Breast epithelium (tissue), 4 donors: ENCODE measurements around the gene PARD3B. TPM values are rescaled to one million over a fixed set of nuclear protein-coding genes. Genes with fewer than 3 reads are reported as not detected.

Source experiments
- DNase-seq, 2 donors: peaks; one replicate each; pipeline ENCODE4 v3.0.0-alpha.2; 2019; ENCODE audit warnings: low spot score in 2 of 2
- H3K27ac ChIP-seq, 2 donors: fragments of 200-600 bp; sonication (generic) in 1 of 2; one replicate each; pipeline ENCODE4 v1.5.1; 2016 to 2019; ENCODE audit warnings: mild to moderate bottlenecking in 1 of 2
- H3K27me3 ChIP-seq, 2 donors: fragments of 200-600 bp; sonication (generic) in 1 of 2; one replicate each; pipeline versions ENCODE4 v1.5.1 to v1.6.0; 2017 to 2019; ENCODE audit warnings: control low read depth in 1 of 2, mild to moderate bottlenecking in 1 of 2
- H3K36me3 ChIP-seq: fragments of 200-600 bp; one replicate; pipeline ENCODE4 v1.5.1; 2019
- H3K4me1 ChIP-seq, 2 donors: fragments of 200-600 bp; sonication (generic); one replicate each; pipeline ENCODE4 v1.5.1; 2016 to 2019; ENCODE audit warnings: control low read depth in 1 of 2
- H3K4me3 ChIP-seq, 3 donors: fragments of 200-600 bp; sonication (generic); 1 replicate in 2 of 3; 2 replicates in 1 of 3; pipeline ENCODE4 v1.5.1; 2016 to 2019; ENCODE audit warnings: mild to moderate bottlenecking in 3 of 3, moderate library complexity in 2 of 3
- H3K9me3 ChIP-seq, 2 donors: fragments of 200-600 bp; sonication (generic) in 1 of 2; one replicate each; pipeline ENCODE4 v1.5.1; 2016 to 2019; ENCODE audit warnings: control low read depth in 1 of 2
- POLR2A ChIP-seq: fragments of 450-650 bp; IDR thresholded peaks from one replicate; pipeline ENCODE4 v1.6.1; 2016; ENCODE audit warnings: antibody characterized with exemption, mild to moderate bottlenecking, moderate library complexity
- POLR2AphosphoS5 ChIP-seq, 3 donors: sonication (generic); formaldehyde crosslinking; IDR thresholded peaks; one replicate each; pipeline ENCODE4 v1.6.1; 2017; ENCODE audit warnings: antibody characterized with exemption in 3 of 3
- intact Hi-C: fragments of 100-400 bp; cut with DNase I; formaldehyde crosslinking; loops from one replicate; pipeline ENCODE4 v1.15.1; 2023; ENCODE audit warnings: low total_unique reads
- total RNA-seq, 3 donors: library from RNA; depleted of rRNA; stranded (reverse); fragments of >200 nt; gene quantifications; one replicate each; pipeline ENCODE4 v1.1.0, GENCODE V29; 2016
- TF ChIP-seq, protein P1 (sequence below), 3 donors: fragments of 450-650 bp; IDR thresholded peaks; one replicate each; pipeline ENCODE4 v1.5.1; 2016 to 2017; ENCODE audit warnings: antibody characterized with exemption in 3 of 3, mild to moderate bottlenecking in 3 of 3, moderate library complexity in 3 of 3

Gene PARD3B
- total RNA-seq, 3 donors from 2014 or later = 24.6 to 66.2 (median 25.9) TPM

DNA sequence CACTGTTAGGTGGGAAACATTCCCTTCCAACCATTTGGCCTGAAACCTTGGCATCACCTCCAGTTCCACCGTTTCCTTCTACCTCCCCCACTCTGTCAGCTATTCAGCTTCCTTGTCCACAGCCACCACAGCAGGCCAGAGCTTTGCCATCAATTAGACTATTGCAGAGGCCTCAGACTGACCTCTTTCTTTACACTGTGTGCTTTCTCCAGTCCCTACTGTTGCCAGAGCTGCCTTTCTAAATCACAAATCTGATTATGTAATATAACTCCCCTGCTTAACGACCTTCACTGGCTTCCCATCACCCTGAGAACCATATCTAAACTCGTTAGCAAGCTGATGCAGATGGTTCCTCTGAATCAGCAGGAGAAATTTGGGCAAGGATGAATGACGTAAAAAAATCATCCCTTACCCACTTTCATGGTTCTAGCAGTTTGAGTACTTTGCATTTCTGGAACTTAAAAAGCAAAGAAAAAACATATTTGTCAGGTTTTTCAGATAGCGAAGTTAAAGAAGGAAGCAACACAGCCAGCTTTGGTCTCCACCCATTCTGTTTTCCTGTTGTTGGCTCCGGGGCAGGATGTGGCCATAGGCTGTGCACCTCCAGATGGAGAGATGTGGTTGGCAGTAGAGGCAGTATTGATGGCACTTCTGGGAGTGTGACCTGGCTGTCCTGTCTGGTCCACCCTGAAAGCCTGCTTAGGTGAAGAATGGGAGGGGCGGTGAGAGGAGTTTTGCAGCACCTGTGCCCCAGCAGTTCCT is 422.1 kb downstream of the PARD3B start:
- intact Hi-C loops = no loop called here
- no peak overlapping the region for H3K27ac ChIP-seq
- TF ChIP-seq, protein P1, sequence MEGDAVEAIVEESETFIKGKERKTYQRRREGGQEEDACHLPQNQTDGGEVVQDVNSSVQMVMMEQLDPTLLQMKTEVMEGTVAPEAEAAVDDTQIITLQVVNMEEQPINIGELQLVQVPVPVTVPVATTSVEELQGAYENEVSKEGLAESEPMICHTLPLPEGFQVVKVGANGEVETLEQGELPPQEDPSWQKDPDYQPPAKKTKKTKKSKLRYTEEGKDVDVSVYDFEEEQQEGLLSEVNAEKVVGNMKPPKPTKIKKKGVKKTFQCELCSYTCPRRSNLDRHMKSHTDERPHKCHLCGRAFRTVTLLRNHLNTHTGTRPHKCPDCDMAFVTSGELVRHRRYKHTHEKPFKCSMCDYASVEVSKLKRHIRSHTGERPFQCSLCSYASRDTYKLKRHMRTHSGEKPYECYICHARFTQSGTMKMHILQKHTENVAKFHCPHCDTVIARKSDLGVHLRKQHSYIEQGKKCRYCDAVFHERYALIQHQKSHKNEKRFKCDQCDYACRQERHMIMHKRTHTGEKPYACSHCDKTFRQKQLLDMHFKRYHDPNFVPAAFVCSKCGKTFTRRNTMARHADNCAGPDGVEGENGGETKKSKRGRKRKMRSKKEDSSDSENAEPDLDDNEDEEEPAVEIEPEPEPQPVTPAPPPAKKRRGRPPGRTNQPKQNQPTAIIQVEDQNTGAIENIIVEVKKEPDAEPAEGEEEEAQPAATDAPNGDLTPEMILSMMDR (IDR thresholded peaks at IDR 0.05) = no peak
- TF ChIP-seq POLR2AphosphoS5 (IDR thresholded peaks at IDR 0.05) (no peak), POLR2A (no peak)
- H3K36me3 ChIP-seq = no peaks in the 10 kb centered on the region
- H3K9me3 ChIP-seq = no peaks in the 10 kb centered on the region
- no peak overlapping the region for H3K4me3 ChIP-seq
- no peaks in the 10 kb centered on the region for H3K27me3 ChIP-seq
- DNase-seq = no peak
- no peaks in the 10 kb centered on the region for H3K4me1 ChIP-seq

DNA sequence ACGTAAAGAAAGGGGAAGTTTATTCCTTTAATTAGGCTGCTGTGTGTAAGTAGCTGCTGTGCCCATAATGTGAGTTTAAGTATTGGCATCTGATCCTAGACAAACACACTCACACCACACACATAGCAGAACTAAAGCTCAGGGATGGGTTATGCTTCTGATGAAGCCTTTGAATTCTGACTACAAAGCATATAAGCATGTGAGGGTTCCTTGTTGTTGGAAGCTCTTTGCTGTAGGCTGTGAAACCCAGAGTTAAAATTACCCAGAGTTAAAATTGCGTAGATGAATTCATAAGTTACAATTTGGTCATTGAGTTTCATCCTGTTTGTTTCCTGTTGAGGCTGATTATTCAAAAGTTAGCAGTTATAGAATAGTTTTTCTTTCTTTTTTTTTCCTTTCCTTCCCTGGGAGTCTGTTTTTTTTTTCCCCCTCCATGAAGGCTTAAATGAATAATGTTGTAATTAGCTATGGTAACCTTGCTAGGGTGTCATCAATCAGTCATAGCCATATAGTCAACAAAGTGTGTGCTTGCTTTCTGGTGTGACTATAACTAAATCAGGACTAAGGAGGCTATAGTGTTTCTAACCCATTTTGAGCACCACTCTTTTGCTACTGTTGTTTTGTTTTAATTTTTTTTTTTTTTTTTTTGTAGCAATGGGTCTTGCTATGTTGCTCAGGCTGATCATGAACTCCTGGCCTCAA is 426.1 kb downstream of the PARD3B start:
- Histone ChIP-seq H3K4me3 (no peak overlapping the region), H3K27me3 (no peaks in the 10 kb centered on the region), H3K27ac (no peak overlapping the region), H3K9me3 (no peaks in the 10 kb centered on the region), H3K36me3 (no peaks in the 10 kb centered on the region), H3K4me1 (no peaks in the 10 kb centered on the region)
- TF ChIP-seq POLR2AphosphoS5 (IDR thresholded peaks at IDR 0.05) (no peak), POLR2A (no peak)
- TF ChIP-seq, protein P1 (IDR thresholded peaks at IDR 0.05) = no peak
- intact Hi-C loops = loop anchor here (10.0 kb wide), 1 partner anchor 877 kb away; no protein-coding TSS in a partner anchor
- DNase-seq = no peak

GRCh38 chr2:204972161-204972560 is 426.9 kb downstream of the PARD3B start:
- H3K36me3 ChIP-seq = no peaks in the 10 kb centered on the region
- no peak overlapping the region for H3K4me3 ChIP-seq
- no peak overlapping the region for H3K27ac ChIP-seq
- TF ChIP-seq, protein P1 (IDR thresholded peaks at IDR 0.05) = no peak
- no peak for TF ChIP-seq POLR2AphosphoS5 (IDR thresholded peaks at IDR 0.05)
- TF ChIP-seq POLR2A = no peak
- no peak for DNase-seq
- no peaks in the 10 kb centered on the region for H3K27me3 ChIP-seq
- H3K4me1 ChIP-seq = no peaks in the 10 kb centered on the region
- intact Hi-C loops = loop anchor here (10.0 kb wide), 1 partner anchor 877 kb away; no protein-coding TSS in a partner anchor
- H3K9me3 ChIP-seq = no peaks in the 10 kb centered on the region

GRCh38 chr2:204972606-204973336 is 427.5 kb downstream of the PARD3B start:
- intact Hi-C loops = loop anchor here (10.0 kb wide), 1 partner anchor 878 kb away; no protein-coding TSS in a partner anchor
- H3K27ac ChIP-seq = no peak overlapping the region
- DNase-seq = no peak

More at GRCh38 chr2:204972606-204973336, 427.5 kb downstream of the PARD3B start:
- Histone ChIP-seq H3K4me1 (no peaks in the 10 kb centered on the region), H3K27me3 (no peaks in the 10 kb centered on the region), H3K36me3 (no peaks in the 10 kb centered on the region), H3K4me3 (no peak overlapping the region), H3K9me3 (no peaks in the 10 kb centered on the region)
- TF ChIP-seq POLR2A (no peak), POLR2AphosphoS5 (IDR thresholded peaks at IDR 0.05) (no peak)
- TF ChIP-seq, protein P1 (IDR thresholded peaks at IDR 0.05) = no peak
